Heart left ventricle (tissue), 13 donors: ENCODE results near the gene SCML2.
"Not testable (repeated sequence)": the region's sequence is repeated elsewhere in the genome, so short reads cannot be mapped to it uniquely, and the experiment has no call there.

Experiments used
- CTCF ChIP-seq, 12 donors: fragments of 200-600 bp; sonication (generic) in 4 of 12; IDR thresholded peaks; one replicate each; pipeline versions ENCODE4 v1.5.0 to v1.8.0; 2018 to 2022; ENCODE audit warnings: antibody characterized with exemption in 12 of 12, mild to moderate bottlenecking in 5 of 12
- POLR2A ChIP-seq, 2 donors: fragments of 450-650 bp; IDR thresholded peaks; one replicate each; pipeline ENCODE4 v1.6.1; 2017; ENCODE audit warnings: antibody characterized with exemption in 2 of 2, mild to moderate bottlenecking in 2 of 2, moderate library complexity in 2 of 2
- donor health status: ischemic (EF 13 %, LVEDD 7.1; RV severe dilation, severe dysfunction).
- donor health status: DM: no; HTN: yes; CAD: no.
- donor health status: DM: no; HTN: no; CAD: no.
- donor health status: ischemic (EF 25% LVEDD 6.9; RV normal size, moderate dysfunction).
- donor health status: ischemic (EF 25% LVEDD 5.7; RV mildly dilated, moderate dysfunction).
- donor health status: ischemic (EF 35%, LVEDD 5.7; RV mildly dilated, moderate dysfunction).
- donor health status: nonischemic (EF 11% LVEDD 7.7; RV severe dilation, severe dysfunction).
- donor health status: DM: yes; HTN: yes; CAD: no.
- donor health status: PGD.
- donor health status: ischemic (EF 29% LVEDD 5.4; RV normal size, mild dysfunction).
- donor health status: nonischemic (EF 23%, LVEDD 6.1; RV moderate dilation, normal function).

GRCh38 chrX:18375131-18375805, 20.8 kb upstream of the SCML2 start:
- not testable (repeated sequence) for TF ChIP-seq CTCF, POLR2A (IDR thresholded peaks at IDR 0.05)
